ENCODE results near the gene ZNF677. TPM values are rescaled to one million over a fixed set of nuclear protein-coding genes. Genes with fewer than 3 reads are reported as not detected.
"Not testable (repeated sequence)": the region's sequence is repeated elsewhere in the genome, so short reads cannot be mapped to it uniquely, and the experiment has no call there.

The ZNF677 gene
- total RNA-seq, 6 donors from 2014 or later: 5.2 to 19.9 (median 12.5) TPM

DNA sequence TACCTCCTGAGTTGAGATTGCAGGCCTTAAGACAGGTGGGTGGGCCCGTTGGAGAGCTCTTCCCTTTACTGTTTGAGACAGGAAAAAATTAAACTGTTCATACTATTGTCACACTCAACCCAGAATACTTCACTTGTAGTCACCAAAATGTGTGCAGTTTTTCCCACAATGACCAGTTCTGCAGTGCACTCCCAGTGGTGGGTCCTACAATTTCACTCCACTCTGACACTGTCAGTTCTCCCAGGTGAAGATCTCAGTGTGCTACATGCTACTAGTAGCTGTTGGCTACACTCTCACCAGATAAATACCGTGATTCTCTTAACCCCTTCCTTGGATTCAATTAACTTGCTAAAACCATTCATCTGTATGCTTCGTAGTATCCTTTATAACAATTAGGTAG lies 64.4 kb downstream of the ZNF677 start:
- ATAC-seq (ENCODE audit: low FRiP score in 2 of 2) (no peak), DNase-seq (no peak)
- H3K36me3 ChIP-seq: no peaks in the 10 kb centered on the region
- no peak overlapping the region for H3K4me3 ChIP-seq
- no peaks in the 10 kb centered on the region for H3K9me3 ChIP-seq
- peaks cover 0 to 14% (median 8%) of the 10 kb centered on the region in 4 donors for H3K4me1 ChIP-seq
- no peak for TF ChIP-seq EP300 (IDR thresholded peaks at IDR 0.05)
- WGBS, 2 donors: 67 to 95% methylated on average over 3 of the region's 3 CpGs
- no peak overlapping the region for H3K27ac ChIP-seq
- H3K27me3 ChIP-seq: no peaks in the 10 kb centered on the region

DNA sequence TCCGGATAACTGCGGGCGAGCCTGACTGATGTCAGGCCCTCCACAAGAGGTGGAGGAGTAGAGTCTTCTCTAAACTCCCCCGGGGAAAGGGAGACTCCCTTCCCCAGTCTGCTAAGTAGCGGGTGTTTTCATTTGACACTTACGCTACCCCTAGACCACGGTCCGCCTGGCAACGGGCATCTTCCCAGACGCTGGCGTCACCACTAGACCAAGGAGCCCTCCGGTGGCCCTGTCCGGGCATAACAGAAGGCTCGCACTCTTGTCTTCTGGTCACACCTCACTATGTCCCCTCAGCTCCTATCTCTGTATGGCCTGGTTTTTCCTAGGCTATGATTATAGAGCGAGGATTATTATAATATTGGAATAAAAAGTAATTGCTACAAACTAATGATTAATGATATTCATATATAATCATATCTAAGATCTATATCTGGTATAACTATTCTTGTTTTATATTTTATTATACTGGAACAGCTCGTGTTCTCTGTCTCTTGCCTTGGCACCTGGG lies 64.9 kb downstream of the ZNF677 start:
- not testable (repeated sequence) for ATAC-seq (ENCODE audit: low FRiP score in 2 of 2); H3K27ac ChIP-seq; H3K27me3 ChIP-seq; H3K36me3 ChIP-seq; H3K9me3 ChIP-seq; H3K4me3 ChIP-seq
- H3K4me1 ChIP-seq: peaks cover 0 to 14% (median 8%) of the 10 kb centered on the region in 4 donors
- peak in 1 of 2 donors; percentile 32 for DNase-seq
- 81 to 82% methylated on average over 8 to 11 of the region's 16 CpGs for WGBS, 2 donors

Other genes starting within 250 kb of the ZNF677 start
- not detected for gene ERVV-1, start 241.0 kb downstream of the ZNF677 start, total RNA-seq
- not detected for gene ERVV-2, start 210.1 kb downstream of the ZNF677 start, total RNA-seq
- 100 to 1,000 TPM in 1 of 6 donors, 10 to 100 TPM in 5; 25.0 to 150 (median 48.5) TPM for gene ZNF160, start 151.5 kb downstream of the ZNF677 start, total RNA-seq
- 1 to 10 TPM; 2.4 to 7.9 (median 4.3) TPM for gene ZNF415, start 122.0 kb downstream of the ZNF677 start, total RNA-seq
- gene ZNF347, start 95.8 kb downstream of the ZNF677 start, total RNA-seq: 10 to 100 TPM in 4 of 6 donors, 1 to 10 TPM in 2; 5.3 to 21.0 (median 10.3) TPM
- 1 to 10 TPM; 1.7 to 5.2 (median 3.4) TPM for gene ZNF665, start 61.5 kb downstream of the ZNF677 start, total RNA-seq
- not detected for gene VN1R2, start 3.4 kb upstream of the ZNF677 start, total RNA-seq
- gene VN1R4, start 12.8 kb upstream of the ZNF677 start, total RNA-seq: not detected
- gene ZNF845, start 78.9 kb upstream of the ZNF677 start, total RNA-seq: 10 to 100 TPM in 1 of 6 donors, 1 to 10 TPM in 5; 3.2 to 11.4 (median 6.2) TPM
- gene ZNF525, start 110.8 kb upstream of the ZNF677 start, total RNA-seq: 10 to 100 TPM in 3 of 6 donors, 1 to 10 TPM in 3; 2.4 to 15.7 (median 9.9) TPM
- 10 to 100 TPM in 3 of 6 donors, 1 to 10 TPM in 3; 7.9 to 21.0 (median 10.5) TPM for gene ZNF765, start 140.3 kb upstream of the ZNF677 start, total RNA-seq
- 10 to 100 TPM in 2 of 6 donors, 1 to 10 TPM in 4; 5.0 to 26.2 (median 9.5) TPM for gene ZNF761, start 177.1 kb upstream of the ZNF677 start, total RNA-seq
- gene ZNF813, start 212.9 kb upstream of the ZNF677 start, total RNA-seq: 1 to 10 TPM; 2.2 to 8.4 (median 3.1) TPM